Umbilical cord (tissue), 2 donors: ENCODE results near the gene RAB15. TPM values are rescaled to one million over a fixed set of nuclear protein-coding genes. Genes with fewer than 3 reads are reported as not detected.

Experiments
- DNase-seq: peaks from one replicate; pipeline ENCODE4 v3.0.0-alpha.2; 2015; ENCODE audit warnings: low spot score
- total RNA-seq: library from RNA; depleted of rRNA; stranded (reverse); fragments of >200 nt; gene quantifications from one replicate; pipeline ENCODE4 v1.2.3, GENCODE V29; 2014; ENCODE audit warnings: low replicate concordance; ENCODE audit not compliant: insufficient read depth

Gene RAB15
- 12.0 TPM for total RNA-seq

- peak; percentile 65 for DNase-seq
Measured at GRCh38 chr14:64971943-64972791, at the start of gene RAB15. Gene RAB15, minus strand, starts transcription at chr14:64972336. Its CDS starts 260 bp downstream, at chr14:64972076.

GRCh38 chr14:65019944-65020566, 47.9 kb upstream of the RAB15 start:
- peak; percentile 70 for DNase-seq

- DNase-seq = no peak
Measured at GRCh38 chr14:65016471-65016870, 44.3 kb upstream of the RAB15 start.

GRCh38 chr14:65015391-65015790, 43.3 kb upstream of the RAB15 start:
- no peak for DNase-seq

DNA sequence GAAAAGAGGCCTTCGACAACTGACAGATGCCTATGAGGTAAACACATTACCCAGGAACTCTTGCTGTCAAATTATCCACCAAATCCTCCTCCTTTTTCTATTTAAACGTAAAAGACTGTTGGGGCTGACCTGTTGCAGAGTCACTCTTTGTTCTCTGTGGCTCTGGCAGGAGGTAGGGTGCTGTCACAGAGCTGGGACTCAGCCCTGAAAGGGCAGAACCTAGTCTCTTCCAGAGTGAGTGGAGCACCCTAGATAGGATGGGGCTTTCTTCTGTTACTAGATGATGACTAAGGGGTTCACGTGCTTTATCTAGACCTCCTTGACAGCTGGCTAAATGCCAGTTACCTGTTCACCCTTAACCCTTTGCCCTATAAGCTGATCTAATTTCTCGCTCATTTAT, 40.2 kb upstream of the RAB15 start:
- DNase-seq = no peak

GRCh38 chr14:65011538-65011937, 39.4 kb upstream of the RAB15 start:
- DNase-seq = no peak

DNA sequence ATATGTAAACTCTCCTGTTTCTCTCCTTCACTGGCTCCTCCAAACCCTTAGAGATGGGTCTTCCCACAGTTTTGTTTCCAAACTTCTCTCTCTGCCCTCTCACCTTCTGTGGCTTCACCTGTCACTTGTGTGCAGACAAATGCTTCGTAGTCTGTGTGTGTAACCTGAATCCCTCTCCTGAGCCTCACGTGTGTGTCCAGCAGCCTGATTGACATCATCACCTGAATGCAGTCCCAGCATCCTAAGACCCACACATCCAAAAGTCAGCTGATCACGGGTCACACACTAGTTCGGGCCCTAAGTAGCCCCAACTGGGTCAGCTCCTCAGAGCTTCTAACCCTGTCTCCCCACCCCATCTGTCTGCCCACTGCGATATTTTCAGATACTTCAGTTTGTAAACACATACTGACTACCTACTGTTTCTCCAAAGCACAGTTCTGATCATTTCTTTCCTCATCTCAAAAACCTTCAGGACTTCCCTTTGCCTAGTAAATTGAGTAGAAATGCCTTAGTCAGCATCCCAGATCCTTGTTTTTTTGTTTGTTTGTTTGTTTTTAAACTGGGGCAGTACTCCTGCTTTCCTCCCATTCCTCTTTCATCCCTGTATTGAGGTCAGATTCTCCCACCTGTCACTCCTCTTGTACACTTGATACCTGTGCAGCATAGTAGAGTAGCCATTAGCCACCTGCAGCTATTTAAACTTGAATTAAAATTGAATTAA, 38.2 kb upstream of the RAB15 start:
- no peak for DNase-seq

DNA sequence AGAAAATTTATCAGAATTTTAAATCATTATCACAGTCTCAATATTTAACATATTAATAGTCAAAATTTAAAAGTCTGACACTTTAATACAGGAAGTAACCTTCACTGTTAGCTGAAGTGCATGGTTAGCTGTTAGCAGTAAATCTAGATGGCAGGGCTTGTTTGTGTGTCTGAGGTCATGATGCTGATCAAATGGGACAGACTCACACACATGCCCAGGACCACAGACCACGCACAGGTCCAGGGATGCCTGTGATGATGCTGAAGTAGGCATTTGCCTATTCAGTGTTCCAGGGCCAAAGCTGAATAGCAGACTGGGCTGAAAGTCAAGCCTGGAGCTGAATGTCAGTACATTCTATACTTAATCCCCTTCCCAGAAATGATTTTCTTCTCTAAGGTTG, 35.1 kb upstream of the RAB15 start:
- DNase-seq = no peak

DNA sequence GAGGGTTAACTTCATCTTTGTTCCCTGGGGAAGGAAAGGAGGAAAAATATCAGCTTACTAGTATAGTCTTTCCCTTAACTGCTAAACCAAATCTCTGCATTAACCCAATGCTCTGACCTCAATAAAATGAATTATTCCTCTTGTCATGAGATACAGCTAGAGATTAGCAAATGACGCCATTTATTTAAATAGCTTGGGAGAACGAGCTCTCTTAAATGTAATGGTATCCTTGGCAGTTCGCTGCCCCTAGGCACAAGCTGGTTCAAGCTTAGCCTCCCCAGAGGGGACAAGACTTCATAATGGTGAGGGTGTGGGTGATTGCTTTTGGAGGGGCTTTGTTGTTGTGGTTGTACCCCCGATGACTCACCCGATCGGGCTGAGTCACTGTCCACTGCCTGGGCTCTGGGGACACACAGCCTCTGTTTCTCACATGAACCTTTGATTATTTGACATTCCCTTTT, 34.2 kb upstream of the RAB15 start:
- DNase-seq = no peak

GRCh38 chr14:65003394-65003793, 31.3 kb upstream of the RAB15 start:
- DNase-seq = no peak

DNA sequence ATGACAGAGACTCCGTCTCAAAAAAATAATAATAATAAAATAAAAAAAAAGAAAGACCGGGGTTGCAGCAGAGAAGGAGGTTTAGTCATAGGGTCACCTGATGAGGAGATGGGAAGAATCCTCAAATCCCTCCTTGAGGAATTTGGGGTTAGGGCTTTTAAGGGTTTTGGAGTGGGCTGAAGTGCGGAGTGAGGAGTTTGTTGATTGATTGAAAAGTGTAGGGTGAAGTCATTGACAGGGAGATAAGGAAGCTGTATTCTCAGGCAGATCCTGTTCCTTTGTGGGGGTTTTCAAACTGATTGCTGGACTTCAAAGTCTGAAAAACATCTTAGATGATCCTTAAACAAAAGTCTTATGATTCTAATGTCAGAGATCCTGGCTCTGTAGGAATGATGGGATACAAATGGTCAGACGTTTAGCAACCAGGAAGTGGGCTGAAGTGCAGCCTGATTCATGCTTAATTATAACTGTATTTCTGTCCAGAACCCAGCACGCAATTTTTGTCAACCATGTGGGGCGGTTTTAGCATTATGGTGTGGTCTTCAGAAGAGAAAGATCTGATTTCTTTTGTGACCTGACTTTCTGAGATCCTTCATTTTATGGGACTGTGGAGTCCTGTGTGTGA, 30.6 kb upstream of the RAB15 start:
- DNase-seq = peak; percentile 20

DNA sequence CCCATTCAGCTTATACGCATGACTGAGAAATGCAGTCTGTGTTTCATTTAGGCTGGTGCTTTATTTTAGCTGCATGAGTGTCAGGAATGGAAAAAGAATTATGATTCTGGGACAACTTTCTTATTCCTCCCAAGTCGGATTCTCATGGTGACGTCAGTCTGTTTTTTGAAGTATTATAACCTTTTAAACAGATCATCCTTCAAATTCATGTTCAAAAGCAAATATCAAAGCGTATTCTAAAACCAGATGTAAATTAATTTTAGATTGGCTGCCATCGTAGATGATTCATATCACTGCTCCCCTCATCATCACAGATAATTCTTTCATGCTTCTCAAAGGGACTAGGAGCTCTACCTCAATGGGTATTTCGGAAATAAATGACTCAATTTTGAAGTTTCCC, 29.6 kb upstream of the RAB15 start:
- peak; percentile 86 for DNase-seq

DNA sequence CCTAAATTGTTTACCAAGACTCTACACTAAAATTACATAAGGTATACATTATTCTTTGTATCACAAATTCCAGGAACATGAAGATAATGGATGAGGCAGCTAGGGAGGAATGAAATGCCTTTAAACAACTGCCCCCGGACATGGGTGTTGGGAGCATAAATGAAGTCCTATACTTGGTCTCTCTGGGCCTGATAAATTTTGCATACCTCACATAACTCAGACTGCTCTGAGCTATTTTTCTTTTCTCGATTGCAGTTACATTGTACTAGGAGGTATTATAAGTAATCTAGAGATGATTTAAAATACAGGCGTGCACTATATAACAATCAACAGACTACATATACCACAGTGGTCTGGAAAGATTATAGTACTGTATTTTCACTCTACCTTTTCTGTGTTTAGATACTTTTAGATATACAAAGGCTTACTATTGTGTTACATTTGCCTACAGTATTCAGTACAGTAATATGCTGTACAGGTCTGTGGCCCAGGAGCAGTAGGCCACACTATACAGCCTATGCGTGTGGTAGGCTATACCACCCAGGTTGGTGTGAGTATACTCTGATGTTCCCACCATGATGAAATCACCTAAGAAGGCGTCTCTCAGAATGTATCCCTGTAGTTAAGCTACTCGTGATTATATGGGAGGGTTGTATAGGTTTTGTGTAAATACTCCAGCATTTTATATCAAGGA, 28.9 kb upstream of the RAB15 start:
- DNase-seq = peak; percentile 53

DNA sequence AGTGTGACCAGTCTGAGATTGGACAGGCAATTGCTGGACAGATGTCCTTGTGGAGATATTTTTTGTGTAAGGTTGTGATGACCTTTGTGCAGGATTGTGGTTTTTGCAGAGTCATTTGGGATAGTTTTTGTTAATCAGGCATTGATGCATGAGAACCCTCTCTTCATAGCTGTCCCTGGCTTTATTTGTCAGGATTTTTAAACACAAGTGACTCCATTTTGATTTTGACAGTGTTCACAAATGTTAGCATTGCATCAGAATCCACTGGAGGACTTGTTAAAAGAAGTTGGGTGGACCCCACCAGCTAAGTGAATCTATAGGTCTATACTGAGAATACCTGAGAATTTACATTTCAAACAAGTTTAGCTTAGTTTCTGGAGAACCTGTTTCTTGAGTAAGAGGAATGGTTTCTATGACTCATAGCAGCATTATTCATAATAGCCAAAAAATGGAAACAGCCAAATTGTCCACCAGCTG, 26.4 kb upstream of the RAB15 start:
- DNase-seq = peak; percentile 27

- peak; percentile 38 for DNase-seq
Measured at GRCh38 chr14:64997108-64997794, 25.1 kb upstream of the RAB15 start.

DNA sequence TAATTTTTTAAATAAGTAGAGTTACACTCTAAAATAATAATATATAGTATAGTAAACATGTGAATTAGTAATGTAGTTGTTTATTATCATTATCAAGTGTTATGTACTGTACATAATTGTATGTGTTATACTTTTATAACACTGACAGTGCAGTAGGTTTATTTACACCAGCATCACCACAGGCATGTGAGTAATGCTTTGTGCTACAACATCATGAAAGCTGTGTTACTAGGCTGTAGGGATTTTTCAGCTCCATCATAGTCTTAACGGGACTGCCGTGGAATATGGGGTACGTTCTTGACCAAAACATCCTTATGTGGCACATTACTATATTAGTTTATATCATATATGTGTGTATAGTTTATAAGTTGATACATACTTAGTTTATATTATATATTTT, 23.2 kb upstream of the RAB15 start:
- no peak for DNase-seq

DNA sequence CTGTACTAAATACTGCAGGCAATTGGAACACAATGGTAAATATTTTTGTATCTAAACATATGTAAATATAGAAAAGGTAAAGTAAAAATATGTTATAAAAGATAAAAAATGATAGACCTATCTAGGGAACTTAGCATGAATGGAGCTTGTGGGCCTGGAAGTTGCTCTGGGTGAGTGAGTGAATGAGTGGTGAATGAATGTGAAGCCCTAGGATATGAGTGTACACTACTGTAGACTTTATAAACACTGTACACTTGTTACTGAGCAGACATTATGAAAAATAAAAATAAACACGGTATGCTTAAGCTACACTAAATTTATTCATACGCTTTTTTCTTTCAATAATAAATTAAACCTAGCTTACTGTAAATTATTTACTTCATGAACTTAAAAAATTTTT, 22.4 kb upstream of the RAB15 start:
- no peak for DNase-seq

DNA sequence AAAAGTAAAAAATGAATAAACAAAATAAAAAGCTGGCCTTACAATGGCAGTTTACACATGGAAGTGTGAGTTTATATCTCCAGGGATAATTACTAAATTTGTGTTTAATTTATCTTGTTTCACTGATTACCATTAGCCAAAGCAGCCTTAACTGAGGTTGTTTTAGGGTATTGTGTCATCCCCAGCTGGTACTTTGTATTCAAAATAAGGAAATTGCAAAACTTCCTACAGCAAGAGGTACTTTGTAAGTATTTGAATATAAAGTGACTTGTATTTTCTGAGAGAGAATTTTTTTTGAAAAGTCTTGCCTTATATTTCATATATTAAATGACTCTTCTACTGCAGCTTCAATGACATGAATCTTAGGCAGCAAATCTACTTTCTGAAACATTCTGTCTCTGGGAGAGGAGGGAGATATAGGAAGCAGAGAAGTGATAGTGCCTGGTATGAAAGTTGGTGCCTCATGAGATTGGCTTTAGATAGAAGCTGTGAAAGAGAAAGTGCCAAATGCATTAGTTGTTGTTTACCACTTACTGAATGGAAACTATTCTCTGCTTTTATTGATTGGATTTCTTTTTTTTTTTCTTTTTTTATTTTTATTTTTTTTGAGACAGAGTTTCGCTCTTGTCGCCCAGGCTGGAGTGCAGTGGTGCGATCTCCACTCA, 21.3 kb upstream of the RAB15 start:
- DNase-seq = no peak

GRCh38 chr14:64992328-64992885, 20.3 kb upstream of the RAB15 start:
- DNase-seq = no peak

GRCh38 chr14:64990939-64991338, 18.8 kb upstream of the RAB15 start:
- no peak for DNase-seq
